Sigmoid colon (tissue), 7 donors: ENCODE data around the gene SMIM36. TPM values are rescaled to one million over a fixed set of nuclear protein-coding genes. Genes with fewer than 3 reads are reported as not detected.

Source experiments
- DNase-seq: peaks from one replicate; pipeline ENCODE4 v3.0.0-alpha.2; 2019
- H3K27ac ChIP-seq, 4 donors: fragments of 200-600 bp; sonication (generic); one replicate each; pipeline ENCODE4 v1.5.1; 2016 to 2019; ENCODE audit warnings: mild to moderate bottlenecking in 1 of 4
- H3K27me3 ChIP-seq, 3 donors: fragments of 200-600 bp; sonication (generic); one replicate each; pipeline ENCODE4 v1.5.1; 2019; ENCODE audit warnings: mild to moderate bottlenecking in 1 of 3
- H3K36me3 ChIP-seq, 4 donors: fragments of 200-600 bp; sonication (generic); one replicate each; pipeline ENCODE4 v1.5.1; 2016 to 2019
- H3K4me1 ChIP-seq, 4 donors: fragments of 200-600 bp; sonication (generic); one replicate each; pipeline ENCODE4 v1.5.1; 2017 to 2019
- H3K4me3 ChIP-seq, 4 donors: fragments of 200-600 bp; sonication (generic); one replicate each; pipeline ENCODE4 v1.5.1; 2017 to 2019; ENCODE audit warnings: mild to moderate bottlenecking in 2 of 4, moderate library complexity in 1 of 4
- H3K9me3 ChIP-seq, 4 donors: fragments of 200-600 bp in 3 of 4; sonication (generic) in 3 of 4; one replicate each; pipeline versions ENCODE4 v1.5.1 to v1.6.1; 2013 to 2019
- CTCF ChIP-seq, 4 experiments: fragments of 450-650 bp in 3 of 4; fragments of 200-600 bp in 1 of 4; IDR thresholded peaks; one replicate each; pipeline ENCODE4 v1.5.1; 2016 to 2019; ENCODE audit warnings: antibody characterized with exemption in 4 of 4, mild to moderate bottlenecking in 3 of 4, moderate library complexity in 2 of 4
- EP300 ChIP-seq, 4 donors: sonication (generic); formaldehyde crosslinking; IDR thresholded peaks; one replicate each; pipeline ENCODE4 v1.6.1; 2017; ENCODE audit warnings: antibody characterized with exemption in 4 of 4
- POLR2A ChIP-seq, 2 donors: fragments of 450-650 bp; IDR thresholded peaks; one replicate each; pipeline ENCODE4 v1.6.1; 2016; ENCODE audit warnings: antibody characterized with exemption in 2 of 2, mild to moderate bottlenecking in 2 of 2, moderate library complexity in 2 of 2
- POLR2AphosphoS5 ChIP-seq, 4 donors: sonication (generic); formaldehyde crosslinking; IDR thresholded peaks; one replicate each; pipeline ENCODE4 v1.6.1; 2017; ENCODE audit warnings: antibody characterized with exemption in 4 of 4
- WGBS, 2 donors: extraction: QIAGEN DNeasy Blood & Tissue Kit; methylation state at CpG; one replicate each; pipeline ENCODE4 v1.1.7; 2013; 5-methylcytosine and 5-hydroxymethylcytosine counted together
- intact Hi-C: fragments of 100-400 bp; cut with DNase I; formaldehyde crosslinking; loops from one replicate; pipeline ENCODE4 v1.15.1; 2023
- polyA plus RNA-seq, 3 donors: library from polyadenylated mRNA; stranded (reverse); fragments of 200-250 nt; gene quantifications; one replicate each; pipeline ENCODE4 v1.2.3, GENCODE V29; 2013
- total RNA-seq, 4 donors: library from RNA; depleted of rRNA; stranded (reverse); fragments of >200 nt; gene quantifications; one replicate each; pipeline ENCODE4 v1.1.0, GENCODE V29; 2016
- donor health status: healthy with polysubstance abuse.
- donor health status: Bipolar disorder and iron deficiency.
- donor health status: healthy.

The SMIM36 gene
- total RNA-seq (not detected), polyA plus RNA-seq (not detected)

GRCh38 chr17:55510986-55511721, at the start of gene SMIM36:
SMIM36 (minus strand) TSS chr17:55511452.
- no peak for DNase-seq
- TF ChIP-seq EP300 (IDR thresholded peaks at IDR 0.05) (no peak), CTCF (IDR thresholded peaks at IDR 0.05) (no peak), POLR2AphosphoS5 (IDR thresholded peaks at IDR 0.05) (no peak), POLR2A (IDR thresholded peaks at IDR 0.05) (no peak)
- H3K27me3 ChIP-seq: no peaks in the 10 kb centered on the region
- no peaks in the 10 kb centered on the region for H3K36me3 ChIP-seq
- H3K9me3 ChIP-seq: no peaks in the 10 kb centered on the region
- peaks cover 0 to 13% (median 0%) of the 10 kb centered on the region in 4 donors for H3K4me1 ChIP-seq
- WGBS, 2 donors: 94% methylated on average over 18 of the region's 18 CpGs
- no peak within 1 kb of the TSS for H3K27ac ChIP-seq
- H3K4me3 ChIP-seq: no peak within 1 kb of the TSS
- intact Hi-C loops: loop anchor here (1.0 to 10.0 kb wide), 7 partner anchors 94 to 544 kb away; partner anchors contain the start of genes COX11 and STXBP4

GRCh38 chr17:55555772-55556171, 44.5 kb upstream of the SMIM36 start:
- Histone ChIP-seq H3K4me1 (no peaks in the 10 kb centered on the region), H3K36me3 (no peaks in the 10 kb centered on the region), H3K27me3 (no peaks in the 10 kb centered on the region), H3K9me3 (no peaks in the 10 kb centered on the region), H3K27ac (no peak overlapping the region), H3K4me3 (no peak overlapping the region)
- no peak for DNase-seq
- TF ChIP-seq CTCF (IDR thresholded peaks at IDR 0.05) (no peak), EP300 (IDR thresholded peaks at IDR 0.05) (no peak), POLR2AphosphoS5 (IDR thresholded peaks at IDR 0.05) (no peak), POLR2A (IDR thresholded peaks at IDR 0.05) (no peak)
- WGBS, 2 donors: 79 to 89% methylated on average over 8 of the region's 8 CpGs
- intact Hi-C loops: no loop called here

- H3K27me3 ChIP-seq: no peaks in the 10 kb centered on the region
- TF ChIP-seq POLR2AphosphoS5 (IDR thresholded peaks at IDR 0.05): no peak
- no peak for TF ChIP-seq EP300 (IDR thresholded peaks at IDR 0.05)
- no peak for TF ChIP-seq CTCF (IDR thresholded peaks at IDR 0.05)
- no peak for TF ChIP-seq POLR2A (IDR thresholded peaks at IDR 0.05)
- no peak overlapping the region for H3K4me3 ChIP-seq
- 31 to 61% methylated on average over 2 of the region's 2 CpGs for WGBS, 2 donors
- H3K4me1 ChIP-seq: no peaks in the 10 kb centered on the region
- intact Hi-C loops: no loop called here
- no peak overlapping the region for H3K27ac ChIP-seq
- no peak for DNase-seq
- H3K36me3 ChIP-seq: no peaks in the 10 kb centered on the region
- H3K9me3 ChIP-seq: no peaks in the 10 kb centered on the region
Observed at GRCh38 chr17:55549140-55549539, 37.9 kb upstream of the SMIM36 start.

GRCh38 chr17:55546991-55547664, 35.9 kb upstream of the SMIM36 start:
- Histone ChIP-seq H3K4me3 (no peak overlapping the region), H3K27ac (peak overlapping the region in 2 of 4 donors; percentile 1 to 6), H3K4me1 (no peaks in the 10 kb centered on the region), H3K36me3 (no peaks in the 10 kb centered on the region), H3K27me3 (no peaks in the 10 kb centered on the region), H3K9me3 (no peaks in the 10 kb centered on the region)
- DNase-seq: no peak
- WGBS, 2 donors: 82 to 92% methylated on average over 1 of the region's 1 CpG
- intact Hi-C loops: no loop called here
- TF ChIP-seq EP300 (IDR thresholded peaks at IDR 0.05) (no peak), POLR2AphosphoS5 (IDR thresholded peaks at IDR 0.05) (no peak), POLR2A (IDR thresholded peaks at IDR 0.05) (no peak), CTCF (IDR thresholded peaks at IDR 0.05) (no peak)
